GM12872 (cell line): Measurements from ENCODE around the gene MINDY3.

Source experiments
- CTCF ChIP-seq: IDR thresholded peaks from 3 replicates; pipeline ENCODE4 v1.5.1; 2011; ENCODE audit warnings: low read depth, mild to moderate bottlenecking, low read length, moderate library complexity; ENCODE audit not compliant: insufficient read depth

Gene MINDY3

GRCh38 chr10:15814565-15814964 is 45.7 kb downstream of the MINDY3 start:
- no peak for TF ChIP-seq CTCF

GRCh38 chr10:15813415-15813814 is 46.9 kb downstream of the MINDY3 start:
- no peak for TF ChIP-seq CTCF

GRCh38 chr10:15809450-15809849 is 50.9 kb downstream of the MINDY3 start:
- no peak for TF ChIP-seq CTCF

- TF ChIP-seq CTCF: no peak
These were observed 52.0 kb downstream of the MINDY3 start for GRCh38 chr10:15808204-15808797.

- no peak for TF ChIP-seq CTCF
These were observed 54.8 kb downstream of the MINDY3 start for GRCh38 chr10:15805395-15806058.

- TF ChIP-seq CTCF: no peak
These were observed 56.2 kb downstream of the MINDY3 start for GRCh38 chr10:15804109-15804508.

GRCh38 chr10:15802375-15802949 is 57.8 kb downstream of the MINDY3 start:
- TF ChIP-seq CTCF: no peak
